Stimulated activated CD8-positive, alpha-beta memory T cell treated with anti-CD3 and anti-CD28 coated beads, Interleukin-4, amount 100 ng/mL, for 1 hour (primary cell): ENCODE results near the gene CCDC170.

Experiments
- DNase-seq, 2 donors: peaks; one replicate each; pipeline ENCODE4 v3.0.0-alpha.2; 2020; ENCODE audit warnings: low read depth in 2 of 2, low spot score in 1 of 2

The CCDC170 gene

DNA sequence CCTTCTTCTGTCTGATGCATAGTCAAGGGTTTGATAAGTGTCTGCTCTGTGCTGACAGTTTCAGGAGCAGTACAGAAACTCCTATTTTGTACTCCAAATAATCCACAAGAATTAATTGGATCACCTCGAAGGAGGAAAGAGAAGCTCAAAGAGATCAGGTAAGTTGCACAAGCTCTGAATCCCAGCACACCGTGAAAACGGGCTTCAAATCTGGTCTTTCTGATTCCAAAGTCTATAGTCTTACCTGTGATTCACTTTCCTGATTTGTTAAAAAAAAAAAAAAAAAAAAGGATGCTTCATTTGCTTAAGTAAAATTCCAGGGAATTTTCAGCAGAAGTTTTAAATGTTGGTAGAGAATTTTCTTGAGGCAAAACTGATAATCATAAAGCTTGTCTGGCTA, 157.8 kb downstream of the CCDC170 start:
- no peak for DNase-seq

DNA sequence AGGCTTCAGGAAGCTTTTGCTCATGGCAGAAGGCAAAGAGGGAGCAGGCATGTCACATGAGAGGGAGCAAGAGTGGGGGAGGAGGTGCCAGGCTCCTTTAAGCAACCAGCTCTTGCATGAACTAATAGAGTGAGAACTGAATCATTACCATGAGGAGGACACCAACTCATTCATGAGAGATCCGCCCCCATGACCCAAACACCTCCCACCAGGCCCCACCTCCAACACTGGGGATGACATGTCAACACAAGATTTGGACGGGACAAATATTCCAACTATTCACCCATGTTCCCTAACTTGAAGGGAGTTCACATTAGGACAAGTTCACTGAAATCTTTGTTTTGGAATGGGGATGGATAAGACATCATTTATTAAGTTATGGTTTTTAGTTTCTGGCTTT, 158.5 kb downstream of the CCDC170 start:
- DNase-seq: no peak

DNA sequence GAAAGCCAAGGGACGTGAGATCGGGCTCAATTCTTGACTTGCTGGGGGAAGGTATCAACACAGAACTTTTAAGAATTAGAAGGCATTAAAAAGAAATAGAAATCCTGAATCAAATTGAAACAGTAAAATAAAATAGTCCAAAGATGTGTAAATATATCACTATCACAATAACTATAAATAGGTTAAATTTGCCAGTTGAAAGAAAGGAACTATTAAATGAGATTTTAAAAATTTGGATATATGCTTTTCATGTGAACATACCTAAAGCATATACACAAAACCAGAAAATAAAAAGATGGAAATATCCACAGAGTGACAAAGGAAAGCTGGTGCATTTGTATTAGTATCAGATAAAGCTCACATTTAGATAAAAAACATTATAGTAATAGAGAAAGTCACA, 161.3 kb downstream of the CCDC170 start:
- no peak for DNase-seq

DNA sequence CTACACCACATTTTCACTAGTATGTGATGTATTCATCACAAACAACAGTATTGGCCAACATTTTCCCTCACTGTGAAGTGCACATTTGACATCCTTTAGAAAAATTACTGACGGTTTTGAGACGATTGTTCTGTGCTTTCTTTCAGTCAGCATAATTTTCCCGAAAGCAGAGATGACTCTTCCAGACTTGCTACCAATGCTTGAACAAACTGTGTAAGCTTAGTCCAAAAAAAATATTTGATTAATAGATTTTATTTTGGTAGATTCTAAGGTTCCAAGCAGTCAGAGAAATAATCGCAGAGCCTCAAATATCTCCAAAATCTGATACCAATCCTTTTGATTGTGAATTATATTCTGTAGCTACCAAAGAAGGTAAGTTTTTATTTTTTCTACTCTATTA, 162.6 kb downstream of the CCDC170 start:
- DNase-seq: no peak

DNA sequence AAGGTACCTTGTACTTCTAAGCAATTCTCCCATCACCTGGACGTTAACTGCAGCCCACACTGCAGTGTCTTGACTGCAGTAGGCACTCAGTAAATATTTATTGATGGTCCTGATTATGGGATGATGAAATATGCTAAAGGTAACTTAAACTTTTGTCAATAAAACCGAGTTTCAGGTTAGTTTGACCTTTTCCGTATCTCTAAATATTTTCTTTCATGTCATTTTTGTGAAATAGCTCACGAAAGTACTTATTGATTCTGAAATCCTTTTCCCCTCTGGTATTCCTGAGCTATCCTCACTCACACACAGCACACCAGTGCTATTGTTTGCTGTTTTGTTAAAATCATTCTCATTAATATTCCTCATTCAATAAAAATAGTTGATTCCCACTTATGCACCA, 164.3 kb downstream of the CCDC170 start:
- no peak for DNase-seq

DNA sequence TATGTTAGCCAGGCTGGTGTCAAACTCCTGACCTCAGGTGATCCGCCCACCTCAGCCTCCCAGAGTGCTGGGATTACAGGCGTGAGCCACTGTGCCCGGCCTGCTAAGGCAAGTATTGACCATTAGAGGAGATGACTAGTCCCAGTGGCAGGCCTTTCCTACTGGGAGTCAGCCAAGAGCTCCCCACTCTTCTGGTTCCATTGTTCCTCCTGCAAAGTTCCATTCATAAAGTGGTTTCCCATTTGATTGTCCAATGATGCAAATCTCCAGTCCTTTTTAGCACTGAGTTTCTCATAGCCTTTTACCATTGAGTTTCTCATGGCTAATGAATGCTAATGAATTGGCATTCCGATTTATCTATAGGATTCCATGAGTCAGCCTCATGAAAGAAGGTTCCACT, 165.4 kb downstream of the CCDC170 start:
- DNase-seq: no peak

DNA sequence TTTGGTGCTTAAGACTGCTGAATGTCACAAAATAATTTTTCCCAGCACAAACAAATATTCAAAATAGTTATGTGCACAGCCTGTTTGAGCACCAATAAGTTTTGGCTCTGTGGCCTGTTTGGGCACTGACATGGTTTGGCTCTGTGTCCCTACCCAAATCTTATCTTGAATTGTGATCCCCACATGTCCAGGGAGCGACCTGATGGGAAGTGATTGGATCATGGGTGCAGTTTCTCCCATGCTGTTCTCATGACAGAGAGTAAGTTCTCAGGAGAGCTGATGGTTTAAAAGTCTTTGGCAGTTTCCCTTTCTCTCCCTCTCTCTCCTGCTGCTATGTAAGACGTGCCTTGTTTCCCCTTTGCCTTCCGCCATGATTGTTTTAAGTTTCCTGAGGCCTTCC, 167.7 kb downstream of the CCDC170 start:
- no peak for DNase-seq

DNA sequence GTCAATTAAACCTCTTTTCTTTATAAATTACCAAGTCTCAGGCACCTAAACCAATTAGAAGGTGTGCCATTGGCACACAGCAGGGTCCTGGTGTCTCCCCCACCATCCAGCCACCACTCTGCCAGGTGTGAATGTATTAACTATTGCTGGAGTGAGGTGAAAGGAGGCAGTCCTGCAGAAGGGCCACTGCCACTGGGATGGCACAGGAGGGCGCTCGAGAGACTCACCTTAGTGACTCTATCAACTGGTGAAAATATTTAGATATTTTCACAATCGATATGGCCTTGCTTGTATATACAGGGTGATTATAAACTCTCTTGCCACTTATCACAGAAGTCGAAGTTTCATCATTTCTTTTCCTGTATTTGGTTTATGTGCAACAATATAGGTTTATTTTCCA, 168.1 kb downstream of the CCDC170 start:
- no peak for DNase-seq

DNA sequence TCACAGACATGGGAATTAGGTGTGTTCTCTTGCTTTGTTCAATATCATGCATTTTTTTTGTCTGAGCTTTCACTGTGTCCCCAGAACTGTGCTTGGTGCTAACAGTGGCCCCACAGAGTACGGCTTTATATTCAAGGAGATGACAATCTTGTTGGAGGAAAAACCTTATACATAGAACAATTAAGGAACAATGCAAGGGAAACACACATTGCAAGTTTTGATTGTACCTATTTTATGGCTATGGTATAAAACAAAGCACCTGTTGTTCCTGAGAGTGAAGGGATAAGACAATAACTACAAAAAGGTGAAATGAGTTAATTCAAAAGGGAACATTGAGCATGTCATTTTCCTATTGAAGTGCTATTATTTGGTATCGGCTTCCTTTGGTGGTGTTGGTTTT, 169.7 kb downstream of the CCDC170 start:
- DNase-seq: no peak

DNA sequence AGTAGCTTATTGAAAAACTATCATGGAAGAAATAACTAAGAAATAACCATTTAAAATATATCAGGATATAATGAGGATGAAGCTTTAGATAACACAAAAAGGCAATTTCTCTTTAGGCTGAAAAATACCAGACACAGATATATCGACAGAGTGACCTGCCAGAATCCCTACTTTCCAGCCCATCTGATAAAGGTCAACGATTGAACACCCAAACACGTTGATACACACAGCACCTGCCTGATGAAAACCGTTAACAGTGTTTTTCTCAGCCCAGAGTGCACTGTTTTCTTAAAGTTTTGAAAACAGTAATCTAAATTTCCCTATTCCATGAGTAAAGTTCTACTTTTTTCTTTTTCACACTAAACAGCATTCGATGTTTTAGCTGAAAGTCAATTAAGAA, 170.6 kb downstream of the CCDC170 start:
- no peak for DNase-seq

DNA sequence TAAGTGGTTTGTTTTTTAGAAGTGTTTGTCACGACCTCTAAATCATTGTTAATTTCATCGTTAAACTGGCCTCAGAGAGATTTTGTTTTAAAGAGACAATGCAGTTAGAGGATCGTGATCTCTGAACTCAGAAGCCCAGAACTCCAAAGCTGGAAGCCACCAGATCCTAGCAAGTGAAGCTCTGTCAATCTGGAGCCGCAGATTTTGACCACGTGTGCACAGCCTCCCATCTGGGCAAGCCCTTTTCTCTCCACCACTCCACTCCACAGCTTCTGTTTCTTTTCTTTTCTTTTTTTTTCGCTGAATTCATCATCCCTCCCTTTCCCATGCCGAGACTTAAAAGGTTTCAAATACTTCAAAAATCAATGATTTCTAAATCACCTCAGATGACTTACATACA, 171.5 kb downstream of the CCDC170 start:
- no peak for DNase-seq

DNA sequence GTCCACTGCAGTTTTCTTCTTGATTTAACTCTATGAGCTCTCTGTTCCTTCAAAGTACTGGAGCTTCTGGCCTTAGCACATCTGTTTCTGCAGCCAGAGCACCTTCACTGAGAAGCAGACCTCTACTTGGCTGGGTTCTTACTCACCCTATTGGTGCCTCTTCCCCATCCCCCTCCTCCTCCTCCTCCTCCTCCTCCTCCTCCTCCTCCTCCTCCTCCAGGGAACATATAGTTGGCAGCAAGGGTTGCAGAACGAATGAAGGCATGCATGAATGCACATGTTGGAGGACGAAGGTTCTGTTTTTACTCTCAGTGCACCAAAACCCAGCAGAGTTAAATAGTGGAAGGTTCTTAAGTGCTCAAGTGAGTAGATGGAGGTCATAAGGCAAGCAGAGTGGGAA, 172.7 kb downstream of the CCDC170 start:
- no peak for DNase-seq

DNA sequence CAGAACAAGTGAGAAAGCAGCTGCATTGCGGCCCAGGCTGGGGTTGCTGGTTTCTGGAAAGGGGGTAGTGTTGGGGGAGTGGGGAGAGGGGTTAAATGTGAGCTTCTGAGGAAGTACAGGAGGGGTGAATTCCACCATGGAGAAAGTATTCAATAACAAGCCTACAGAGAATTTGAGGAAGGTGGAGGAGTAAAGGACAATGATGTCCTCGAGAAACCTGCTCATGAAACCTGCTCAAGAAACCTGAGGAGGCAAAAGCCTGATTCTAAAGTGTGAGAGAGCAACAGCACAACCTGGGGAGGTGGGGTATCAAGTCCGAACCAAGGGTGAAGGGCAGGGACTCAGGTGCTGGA, 175.4 kb downstream of the CCDC170 start:
- no peak for DNase-seq

DNA sequence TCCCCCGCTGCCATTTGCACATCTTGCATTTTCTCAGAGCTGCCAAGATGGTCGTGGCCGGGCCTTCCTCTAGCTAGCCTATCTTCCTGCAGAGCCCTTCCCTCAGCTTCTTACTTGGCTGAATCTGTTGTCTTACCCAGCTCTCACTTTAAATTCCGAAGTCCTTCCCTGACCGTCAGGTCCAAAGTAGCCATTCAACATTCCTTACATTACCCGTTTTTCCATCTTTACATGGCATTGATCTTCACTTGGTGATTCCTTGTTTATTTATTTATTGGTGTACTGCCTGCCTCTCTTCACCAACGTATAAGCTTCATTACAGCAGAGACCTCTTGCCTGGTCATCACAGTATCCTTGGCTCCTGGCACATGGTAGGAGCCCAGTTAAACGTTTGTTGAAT, 176.3 kb downstream of the CCDC170 start:
- DNase-seq: no peak
